GM21529 (cell line): ENCODE measurements around the gene CD38.
"Not testable (repeated sequence)": the region's sequence is repeated elsewhere in the genome, so short reads cannot be mapped to it uniquely, and the experiment has no call there.

ENCODE experiments used
- ATAC-seq: cut with Tn5 transposase; IDR thresholded peaks from one replicate; pipeline ENCODE4 v1.9.1; 2021; ENCODE audit not compliant: unreplicated experiment

Gene CD38

DNA sequence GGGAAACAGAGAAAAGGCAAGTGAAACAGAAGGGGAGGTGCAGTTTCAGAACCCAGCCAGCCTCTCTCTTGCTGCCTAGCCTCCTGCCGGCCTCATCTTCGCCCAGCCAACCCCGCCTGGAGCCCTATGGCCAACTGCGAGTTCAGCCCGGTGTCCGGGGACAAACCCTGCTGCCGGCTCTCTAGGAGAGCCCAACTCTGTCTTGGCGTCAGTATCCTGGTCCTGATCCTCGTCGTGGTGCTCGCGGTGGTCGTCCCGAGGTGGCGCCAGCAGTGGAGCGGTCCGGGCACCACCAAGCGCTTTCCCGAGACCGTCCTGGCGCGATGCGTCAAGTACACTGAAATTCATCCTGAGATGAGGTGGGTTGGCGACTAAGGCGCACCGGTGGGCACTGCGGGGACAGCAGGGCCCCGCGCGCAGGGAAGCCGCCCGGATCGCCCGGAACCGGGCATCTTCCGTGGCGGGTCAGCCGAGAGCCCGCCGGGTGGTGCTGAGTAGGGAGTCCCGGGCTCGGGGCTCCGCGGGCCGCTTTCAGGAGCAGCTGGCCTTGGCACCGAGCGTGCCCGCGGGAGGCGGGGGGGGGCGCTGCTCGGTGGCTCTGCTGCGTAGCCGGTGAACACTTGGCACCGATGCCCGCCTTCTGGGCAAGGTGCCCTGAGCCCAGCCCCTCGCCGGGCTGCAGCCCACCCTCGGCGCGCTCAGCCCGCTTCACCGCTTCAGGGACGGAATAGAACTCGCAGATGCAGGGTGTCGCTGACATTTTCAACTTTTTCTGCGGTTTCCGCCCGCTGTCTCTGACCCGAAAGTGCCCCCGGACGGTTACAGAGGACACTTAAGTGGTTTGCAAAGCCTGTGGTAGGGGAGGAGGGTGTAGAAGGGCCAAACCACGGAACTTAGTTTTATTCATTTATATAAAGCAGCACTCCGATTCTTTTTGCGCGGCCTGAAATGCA, at the start of gene CD38:
Gene CD38 (plus strand): TSS at position 40 of the 953 bp plus-strand sequence. CDS start 87 bp downstream, at position 127.
- peak; percentile 71 for ATAC-seq

DNA sequence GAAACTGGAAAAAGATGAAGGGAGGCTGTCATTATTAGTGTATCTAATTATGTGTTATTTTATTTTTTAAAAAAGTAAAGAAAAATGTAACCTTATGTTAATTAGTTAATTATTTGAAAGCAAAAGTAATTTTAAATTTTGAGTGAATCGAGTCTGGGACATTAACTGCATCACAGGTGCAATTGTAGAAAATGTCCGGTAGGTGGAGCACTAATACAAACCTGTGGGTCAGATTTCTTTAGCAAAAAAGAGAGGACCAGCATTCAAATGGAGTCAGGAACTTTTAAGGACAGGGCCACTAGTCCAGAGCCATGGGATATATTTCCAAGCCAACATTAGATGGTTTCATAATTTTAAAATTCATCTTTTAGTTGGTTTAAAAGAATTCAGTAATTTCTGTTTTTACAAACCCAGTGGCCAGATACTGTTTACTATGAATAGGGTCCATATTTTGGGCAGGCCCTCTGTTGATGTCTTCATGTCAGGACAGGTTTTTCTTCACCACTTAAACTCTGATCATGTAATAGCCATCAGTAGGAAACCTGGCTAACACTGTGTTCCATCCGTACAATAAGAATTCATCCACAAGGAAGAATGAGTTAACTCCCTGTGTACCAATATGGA, 48.1 kb upstream of the CD38 start:
- ATAC-seq = peak; percentile 75

DNA sequence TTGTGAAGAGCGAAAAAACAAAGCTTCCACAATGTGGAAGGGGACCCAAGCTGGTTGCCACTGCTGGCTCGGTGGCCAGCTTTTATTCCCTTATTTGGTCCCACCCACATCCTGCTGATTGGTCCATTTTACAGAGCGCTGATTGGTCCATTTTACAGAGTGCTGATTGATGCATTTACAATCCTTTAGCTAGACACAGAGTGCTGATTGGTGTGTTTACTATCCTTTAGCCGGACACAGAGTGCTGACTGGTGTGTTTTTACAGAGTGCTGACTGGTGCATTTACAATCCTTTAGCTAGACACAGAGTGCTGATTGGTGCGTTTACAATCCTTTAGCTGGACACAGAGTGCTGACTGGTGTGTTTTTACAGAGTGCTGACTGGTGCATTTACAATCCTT, 45.1 kb upstream of the CD38 start:
- not testable (repeated sequence) for ATAC-seq

DNA sequence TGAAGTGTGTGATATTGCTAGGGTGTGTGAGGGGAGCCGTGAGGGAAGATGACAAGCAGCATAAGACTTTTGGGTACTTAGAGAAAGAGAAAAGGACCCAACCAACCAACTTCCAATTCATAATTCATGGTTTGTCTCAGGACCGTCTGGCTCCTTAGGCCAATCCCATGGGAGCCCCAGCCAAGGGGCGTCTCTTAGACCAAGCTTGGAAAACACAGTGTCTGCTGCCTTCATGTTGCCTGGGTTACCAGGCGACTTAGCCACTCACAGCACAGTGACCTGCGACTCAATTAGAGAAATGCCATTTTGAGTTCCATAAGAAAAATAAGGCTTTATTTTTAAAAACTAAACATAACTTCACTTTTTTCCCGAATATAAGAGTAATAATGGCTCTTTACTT, 42.6 kb upstream of the CD38 start:
- ATAC-seq = no peak

DNA sequence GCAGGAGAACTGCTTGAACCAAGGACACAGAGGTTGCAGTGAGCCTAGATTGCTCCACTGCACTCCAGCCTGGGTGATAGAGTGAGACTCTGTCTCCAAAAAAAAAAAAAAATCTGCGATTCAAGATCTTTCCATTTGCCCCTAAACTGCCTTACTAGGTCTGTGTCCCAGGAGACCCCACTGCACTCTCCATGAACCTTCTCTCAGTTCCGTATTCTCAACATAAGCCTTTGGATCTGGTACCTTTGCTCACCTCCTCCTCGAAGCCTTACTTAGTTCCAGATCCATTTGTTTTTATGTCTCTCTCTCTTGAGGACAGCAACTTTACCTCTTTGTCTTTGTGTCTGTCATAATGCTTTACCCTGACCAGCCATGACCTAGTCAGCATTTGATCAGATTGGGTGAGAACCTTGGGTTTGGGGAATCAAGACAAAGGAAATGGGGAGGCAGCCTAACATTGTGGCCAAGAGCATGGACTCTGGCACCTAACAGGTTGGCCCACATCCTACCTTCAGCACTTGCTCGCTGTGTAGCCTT, 41.5 kb upstream of the CD38 start:
- no peak for ATAC-seq

DNA sequence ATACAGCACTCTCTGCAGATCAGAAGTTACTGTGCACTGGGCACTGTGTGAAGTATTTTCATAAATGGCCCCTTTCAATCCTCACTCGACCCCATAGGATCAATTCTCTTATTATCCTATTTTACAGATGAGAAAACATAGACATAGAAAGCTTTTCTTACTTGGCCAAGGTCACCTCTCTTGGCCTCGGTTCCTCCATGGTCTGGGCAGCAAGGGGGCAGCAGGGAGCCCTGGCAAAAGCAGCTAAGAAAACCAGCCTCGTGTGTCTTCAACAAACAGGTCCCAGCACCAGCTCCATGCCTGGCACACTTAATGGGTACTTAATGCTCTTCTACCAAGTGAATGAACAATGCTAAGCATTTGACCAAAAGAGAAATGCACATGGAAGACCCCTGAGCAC, 40.9 kb upstream of the CD38 start:
- no peak for ATAC-seq

DNA sequence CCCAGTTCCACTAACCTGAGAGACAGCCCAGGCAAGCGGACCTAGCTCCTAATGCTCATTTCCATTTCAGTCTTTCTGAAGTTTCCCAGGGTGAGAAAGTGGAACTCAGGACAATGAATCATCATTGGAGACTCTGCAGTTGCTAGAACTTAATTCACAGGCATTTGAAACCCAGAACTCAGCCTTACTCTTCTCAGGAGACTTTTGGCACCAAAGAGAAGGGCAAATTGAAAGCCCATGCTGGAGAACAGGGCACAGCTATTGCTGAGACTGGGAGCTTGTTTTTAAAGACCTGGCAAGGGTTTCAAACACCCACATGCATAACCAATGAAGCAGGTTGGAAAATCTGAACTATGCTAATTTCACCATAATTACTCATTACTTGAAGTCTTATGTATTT, 39.3 kb upstream of the CD38 start:
- ATAC-seq = no peak

DNA sequence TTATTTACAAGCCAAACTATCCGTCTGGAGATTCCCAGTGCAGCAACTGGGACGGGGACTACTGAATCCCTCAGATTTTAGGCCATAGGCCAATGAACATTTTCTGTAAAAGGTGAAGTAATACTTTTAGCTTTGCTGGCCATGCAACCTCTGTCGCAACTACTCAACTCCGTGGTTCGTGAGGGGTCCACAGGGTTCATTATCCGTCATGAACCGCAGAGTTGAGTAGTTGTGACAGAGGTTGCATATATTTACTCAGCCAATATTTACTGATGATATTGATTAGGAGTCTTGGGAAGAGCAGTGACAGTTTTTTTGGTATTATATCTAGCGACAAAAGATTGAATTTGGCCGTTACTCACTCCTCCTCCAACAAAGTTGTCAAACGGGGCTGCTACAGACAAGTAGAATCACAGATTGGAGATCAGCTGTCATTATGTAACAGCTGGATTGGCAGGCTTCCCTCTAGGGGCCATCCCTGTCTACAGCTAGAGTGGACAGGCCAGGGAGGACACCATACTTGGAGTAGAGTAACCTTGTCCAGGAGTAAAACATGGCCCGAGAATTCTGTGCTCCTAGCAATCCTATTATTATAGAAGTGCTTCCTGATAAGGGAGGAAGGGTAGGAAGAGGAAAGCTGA, 37.2 kb upstream of the CD38 start:
- ATAC-seq = no peak

DNA sequence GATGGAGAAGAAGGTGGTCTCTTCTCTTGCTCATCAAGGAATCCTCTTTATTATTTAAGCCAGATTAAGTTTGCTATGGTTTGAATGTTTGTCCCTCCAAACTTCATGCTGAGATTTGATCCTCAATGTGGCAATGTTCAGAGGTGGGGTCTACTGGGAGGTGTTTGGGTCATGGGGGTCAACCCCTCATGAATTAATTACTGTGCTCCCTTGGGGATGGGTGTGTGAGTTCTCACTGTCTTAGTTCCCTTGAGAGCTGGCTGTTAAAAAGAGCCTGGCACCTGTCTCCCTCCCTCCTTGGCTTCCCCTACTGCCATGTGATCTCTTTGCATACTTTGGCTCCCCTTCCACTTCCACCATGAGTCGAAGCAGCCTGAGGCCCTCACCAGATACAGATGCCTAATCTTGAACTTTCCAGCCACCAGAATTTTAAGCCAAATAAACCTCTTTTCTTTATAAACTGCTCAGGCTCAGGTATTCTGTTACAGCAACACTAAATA, 36.0 kb upstream of the CD38 start:
- ATAC-seq = no peak

DNA sequence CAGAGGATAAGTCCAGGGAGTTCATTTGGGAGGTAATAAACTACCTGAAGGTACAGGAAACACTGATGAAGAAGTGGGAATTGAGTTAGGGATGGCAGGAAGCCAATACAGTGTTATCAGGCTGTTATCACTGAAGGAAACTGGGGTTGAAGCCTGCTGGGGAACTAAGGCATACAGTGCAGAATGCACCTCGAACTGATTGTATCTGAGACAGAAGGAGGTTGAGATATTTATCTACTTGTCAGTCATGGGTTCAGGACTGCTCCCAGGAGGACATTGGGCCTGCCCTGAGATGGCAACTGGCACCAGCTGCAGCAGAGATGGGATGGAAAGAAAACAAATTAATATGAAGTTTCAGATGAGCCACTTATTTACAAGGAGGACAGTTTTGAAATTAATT, 35.5 kb upstream of the CD38 start:
- ATAC-seq = no peak

DNA sequence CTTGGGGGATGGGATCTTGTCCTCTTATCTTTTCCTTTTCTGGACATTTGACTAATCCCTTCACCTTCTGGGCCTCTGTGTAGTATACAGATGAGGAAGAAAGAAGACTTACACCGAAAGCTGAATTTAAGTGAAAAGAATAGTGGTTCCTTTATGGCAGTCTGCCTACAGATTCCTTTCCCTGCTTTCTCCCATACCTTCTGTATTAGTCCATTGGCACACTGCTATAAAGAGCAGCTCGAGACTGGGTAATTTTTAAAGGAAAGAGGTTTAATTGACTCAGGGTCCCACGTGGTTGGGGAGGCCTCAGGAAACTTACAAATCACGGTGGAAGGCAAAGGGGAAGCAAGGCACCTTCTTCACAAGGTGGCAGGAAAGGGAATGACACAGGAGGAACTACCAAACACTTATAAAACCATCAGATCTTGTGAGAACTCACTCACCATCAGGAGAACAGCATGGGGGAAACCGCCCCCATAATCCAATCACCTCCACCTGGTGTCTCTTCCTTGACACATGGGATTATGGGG, 34.0 kb upstream of the CD38 start:
- no peak for ATAC-seq

DNA sequence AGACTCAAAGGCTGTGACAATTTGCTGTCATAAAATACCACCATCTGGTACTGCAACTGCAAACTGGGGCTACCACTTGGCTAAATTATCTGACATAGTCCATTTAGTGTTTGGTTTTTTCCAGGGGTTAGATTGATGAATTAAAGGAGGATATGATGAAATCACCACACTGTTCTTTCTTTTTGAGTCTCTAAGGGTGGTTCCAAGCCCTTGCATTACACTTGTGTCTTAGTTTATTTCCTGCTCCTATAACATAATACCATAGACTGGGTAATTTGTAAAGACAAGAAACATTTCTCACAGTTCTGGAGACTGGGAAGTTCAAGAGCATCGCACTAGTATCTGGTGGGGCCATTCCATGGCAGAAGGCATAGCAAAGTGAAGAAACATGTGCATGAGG, 32.0 kb upstream of the CD38 start:
- no peak for ATAC-seq

DNA sequence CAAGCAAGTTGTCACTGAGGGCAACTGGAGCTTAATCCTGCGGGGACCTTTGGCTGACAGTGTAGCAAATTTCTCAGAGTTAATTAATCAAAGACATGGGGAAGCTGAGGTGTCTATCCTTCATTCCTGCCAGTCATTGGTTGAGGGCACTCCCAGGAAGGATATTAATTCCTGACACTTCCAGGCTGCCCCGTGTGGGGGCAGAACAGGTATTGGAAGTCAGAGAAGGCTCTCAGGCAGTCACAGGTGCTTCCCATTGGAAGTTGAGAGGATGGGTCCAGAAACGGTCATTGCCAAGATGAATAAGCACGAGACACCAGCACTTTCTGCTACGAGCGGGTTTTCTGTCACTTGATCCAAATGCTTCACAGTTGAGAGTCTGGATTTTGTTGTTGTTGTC, 29.1 kb upstream of the CD38 start:
- no peak for ATAC-seq

DNA sequence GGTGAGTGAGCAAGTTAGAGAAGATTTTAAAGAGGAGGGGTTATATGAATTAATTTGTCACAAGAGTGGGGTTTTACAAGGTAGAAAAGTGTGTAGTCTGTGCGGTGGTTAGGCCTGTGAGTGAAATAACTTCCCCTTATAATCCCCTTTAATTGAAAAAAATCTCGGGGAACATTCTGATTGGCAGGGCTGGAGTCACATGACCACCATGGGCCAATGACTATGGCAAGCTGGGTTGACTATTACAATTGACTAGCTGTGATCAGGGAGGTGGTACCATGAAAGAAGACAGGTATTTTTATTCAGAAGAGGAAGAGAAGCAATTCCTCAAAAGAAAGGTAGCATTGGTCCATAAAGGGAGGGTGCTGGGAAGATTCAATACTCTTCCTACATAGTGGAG, 27.0 kb upstream of the CD38 start:
- no peak for ATAC-seq

DNA sequence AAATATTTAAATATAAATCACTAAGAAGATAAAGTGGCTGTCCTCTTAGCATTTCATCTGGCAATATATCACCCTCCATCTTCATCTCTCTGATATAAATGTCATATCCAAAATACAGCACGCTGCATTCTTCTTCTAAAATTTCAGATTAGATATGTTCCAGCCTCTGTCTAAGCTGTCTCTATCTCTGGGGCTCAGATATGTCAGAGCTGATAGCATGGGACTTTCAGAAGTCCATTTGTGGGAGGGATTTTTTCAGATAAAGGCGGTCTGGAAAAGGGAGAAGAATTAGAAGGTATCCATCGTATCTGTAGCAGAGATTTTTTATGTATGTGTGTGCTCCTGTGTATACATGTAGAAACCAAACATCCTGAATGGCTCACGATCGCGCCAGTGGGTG, 25.0 kb upstream of the CD38 start:
- ATAC-seq = no peak

DNA sequence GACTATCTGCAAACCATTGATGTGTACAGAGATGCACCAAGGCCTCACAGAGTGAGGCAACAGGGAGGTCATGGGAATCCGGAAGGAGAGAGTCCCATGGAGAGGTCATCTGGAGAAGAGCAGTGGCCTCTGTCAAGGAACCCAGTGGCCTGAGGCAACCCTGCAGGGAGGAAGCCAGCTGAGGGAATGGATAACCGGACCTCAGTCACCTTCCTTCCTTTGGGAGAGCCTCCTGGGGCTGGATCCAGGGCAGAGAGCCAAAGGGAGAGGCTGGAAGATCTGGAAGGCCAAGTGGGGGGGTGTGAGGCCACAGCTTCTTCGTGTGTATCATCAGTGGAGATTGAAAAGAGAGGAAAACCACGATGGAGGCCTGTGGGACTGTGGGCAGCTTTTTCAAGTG, 24.3 kb upstream of the CD38 start:
- ATAC-seq = no peak

DNA sequence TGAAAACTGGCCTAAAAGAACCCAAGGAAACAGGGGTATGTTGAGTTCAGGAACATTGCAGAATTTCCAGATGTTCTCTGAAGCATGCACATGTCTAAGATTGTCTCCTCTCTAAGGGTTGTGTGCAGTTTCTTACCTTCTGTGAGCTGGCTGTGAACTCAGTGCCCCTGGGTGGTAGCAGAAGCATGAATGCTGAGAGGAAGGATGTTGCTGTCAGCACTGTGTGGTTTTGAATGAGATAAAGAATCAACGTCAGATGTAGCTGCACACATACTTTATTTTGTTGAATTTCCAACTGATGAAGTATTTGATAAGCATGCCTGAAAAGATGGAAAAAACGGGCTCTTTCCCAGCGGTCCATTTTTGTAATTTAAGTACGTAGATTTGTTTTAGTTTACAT, 23.8 kb upstream of the CD38 start:
- no peak for ATAC-seq

DNA sequence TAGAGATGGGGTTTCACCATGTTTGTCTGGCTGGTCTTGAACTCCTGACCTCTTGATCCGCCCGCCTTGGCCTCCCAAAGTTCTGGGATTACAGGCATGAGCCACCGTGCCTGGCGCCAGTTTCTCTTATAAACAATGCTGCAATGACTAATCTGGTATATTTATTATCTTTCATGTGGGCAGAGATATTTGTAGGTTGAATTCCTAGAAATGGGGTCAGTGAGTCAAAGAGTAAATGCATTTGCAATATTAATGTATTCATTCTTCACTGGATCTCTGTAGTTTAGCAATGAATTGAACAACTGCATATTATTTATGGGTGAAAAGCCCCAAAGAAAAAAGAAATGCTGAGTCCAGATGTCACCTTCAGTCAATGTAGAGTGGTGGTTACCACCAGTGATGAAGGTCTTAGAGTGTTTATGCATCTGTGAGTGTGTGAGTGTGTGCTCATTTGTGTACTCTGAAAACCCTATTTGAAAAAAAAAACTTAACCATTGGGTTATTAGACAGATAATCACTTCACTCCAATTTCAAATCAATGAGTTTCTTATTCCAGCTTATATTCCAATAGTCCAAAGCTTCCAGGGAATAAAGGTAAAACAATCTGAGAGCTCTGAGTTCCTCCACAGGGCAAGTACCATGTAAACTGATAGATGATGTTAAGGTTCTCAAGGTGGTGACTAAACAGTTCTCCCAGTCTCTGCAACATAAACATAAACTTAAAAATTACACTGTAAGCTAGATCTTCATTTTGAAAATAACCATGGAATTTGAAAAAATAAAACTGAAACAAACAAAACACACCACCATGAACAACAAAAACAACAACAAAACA, 22.6 kb upstream of the CD38 start:
- peak; percentile 8 for ATAC-seq

DNA sequence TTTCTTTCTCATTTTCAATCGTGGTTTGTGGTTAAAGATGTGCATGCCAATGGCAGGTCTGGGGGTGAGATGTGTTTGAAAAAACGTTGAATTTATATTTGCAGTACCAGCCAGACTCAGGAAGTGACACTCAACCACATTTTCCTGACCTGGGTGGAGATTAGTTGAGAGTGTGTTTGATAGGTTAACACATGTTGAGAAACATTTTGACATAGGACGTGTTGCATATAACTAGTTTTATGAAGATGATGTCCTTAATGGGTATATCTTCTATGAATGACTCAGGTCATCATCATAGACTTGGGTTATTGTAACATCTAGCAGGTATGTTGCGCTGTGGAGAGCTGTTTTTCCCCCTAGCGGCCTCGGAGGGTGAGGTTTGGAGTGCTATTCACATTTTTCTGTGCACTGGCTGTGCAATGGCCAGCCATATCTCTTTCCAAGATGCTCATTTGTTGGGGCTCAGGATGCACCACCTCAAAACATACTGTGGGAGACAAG, 21.7 kb upstream of the CD38 start:
- ATAC-seq = peak; percentile 81

DNA sequence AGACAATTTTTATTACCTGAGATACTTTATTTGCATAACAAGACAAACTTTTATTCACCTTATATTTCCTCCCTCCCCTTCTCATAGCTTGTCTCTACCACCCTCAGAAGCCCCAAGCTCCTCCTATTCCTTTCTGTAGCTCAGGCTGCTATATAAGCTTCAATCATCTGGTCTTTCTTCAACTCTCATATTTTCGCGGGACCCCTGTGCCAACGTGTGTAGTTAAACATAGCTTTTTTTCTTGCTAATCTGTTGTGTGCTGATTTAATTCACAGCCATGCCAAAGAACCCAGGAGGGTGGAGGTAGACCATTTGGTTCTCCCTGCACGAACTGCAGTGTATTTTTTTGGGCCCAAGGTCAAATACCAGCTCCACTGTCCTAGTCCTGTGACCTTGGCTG, 21.1 kb upstream of the CD38 start:
- ATAC-seq = no peak
